H1 (cell line): ENCODE data around the gene RBM18. TPM values are rescaled to one million over a fixed set of nuclear protein-coding genes. Genes with fewer than 3 reads are reported as not detected.

ENCODE experiments used
- CTCF ChIA-PET: fragments of 300-600 bp; sonication (Branson Sonifier 250); formaldehyde crosslinking; loops from one replicate; lab custom pipeline; 2021; ENCODE audit not compliant: partially characterized antibody; lab: Charles Lee
- POLR2A ChIA-PET: fragments of 300-600 bp; sonication (Branson Sonifier 250); formaldehyde crosslinking; loops from one replicate; lab custom pipeline; 2021; ENCODE audit warnings: inconsistent platforms; ENCODE audit not compliant: partially characterized antibody; lab: Charles Lee
- DNase-seq, 2 experiments: peaks; one replicate each; pipeline versions ENCODE4 v3.0.0 to v3.0.0-alpha.2; 2010 to 2022; ENCODE audit warnings: low spot score in 2 of 2, low read depth in 1 of 2, mixed read lengths in 1 of 2
- FAIRE-seq: peaks from 2 replicates; lab custom pipeline; 2011; peaks lifted over from hg19 to GRCh38; lab: Jason Lieb, UNC
- H2AFZ ChIP-seq: 2 replicates; pipeline ENCODE4 v1.8.1; 2012; ENCODE audit warnings: low read length, inconsistent platforms
- H2AK5ac ChIP-seq: 2 replicates; pipeline ENCODE4 v1.6.1; 2013; ENCODE audit warnings: low read depth, low read length
- H2BK120ac ChIP-seq: replicated peaks from 2 replicates; pipeline ENCODE3; 2013; ENCODE audit warnings: low read depth, low read length, inconsistent platforms
- H2BK12ac ChIP-seq: 2 replicates; pipeline ENCODE4 v1.6.1; 2013; ENCODE audit warnings: low read depth, low read length
- H2BK15ac ChIP-seq: 2 replicates; pipeline ENCODE4 v1.6.1; 2013; ENCODE audit warnings: low read length
- H2BK20ac ChIP-seq: 2 replicates; pipeline ENCODE4 v1.6.1; 2013; ENCODE audit warnings: low read length
- H2BK5ac ChIP-seq: 2 replicates; pipeline ENCODE4 v1.6.1; 2013; ENCODE audit warnings: low read depth, low read length
- H3K14ac ChIP-seq: 2 replicates; pipeline ENCODE4 v1.6.1; 2013; ENCODE audit warnings: inconsistent platforms; ENCODE audit not compliant: insufficient read length
- H3K18ac ChIP-seq: 2 replicates; pipeline ENCODE4 v1.6.1; 2013; ENCODE audit warnings: low read length; ENCODE audit errors: extremely low read depth
- H3K23ac ChIP-seq: 2 replicates; pipeline ENCODE4 v1.6.1; 2013; ENCODE audit warnings: inconsistent platforms; ENCODE audit not compliant: insufficient read length
- H3K23me2 ChIP-seq: 2 replicates; pipeline ENCODE4 v1.6.1; 2013; ENCODE audit warnings: low read depth, low read length
- H3K27ac ChIP-seq: 2 replicates; pipeline ENCODE4 v1.6.1; 2011; ENCODE audit warnings: low read depth, low read length, inconsistent platforms
- H3K27me3 ChIP-seq, 4 experiments: replicated peaks in 1 of 4; 1 replicate in 1 of 4; 2 replicates in 3 of 4; pipeline versions ENCODE4 v1.6.1 to v1.8.1; 2011 to 2013; ENCODE audit warnings: low read length in 3 of 4, mild to moderate bottlenecking in 3 of 4, inconsistent platforms in 2 of 4, mixed read lengths in 2 of 4, moderate library complexity in 1 of 4; ENCODE audit not compliant: control insufficient read depth in 3 of 4, insufficient read depth in 3 of 4; ENCODE audit errors: extremely low read depth in 1 of 4
- H3K36me3 ChIP-seq, 4 experiments: 2 replicates each; pipeline versions ENCODE4 v1.6.1 to v1.8.1; 2011 to 2013; ENCODE audit warnings: mild to moderate bottlenecking in 4 of 4, low read length in 3 of 4, moderate library complexity in 2 of 4, control low read depth in 1 of 4, inconsistent platforms in 1 of 4; ENCODE audit not compliant: insufficient read depth in 4 of 4, control insufficient read depth in 2 of 4
- H3K4ac ChIP-seq: replicated peaks from 2 replicates; pipeline ENCODE3; 2013; ENCODE audit warnings: low read length, low read depth, mixed read lengths, inconsistent platforms; ENCODE audit not compliant: insufficient read length
- H3K4me1 ChIP-seq, 4 experiments: replicated peaks in 1 of 4; 1 replicate in 1 of 4; 2 replicates in 3 of 4; pipeline versions ENCODE4 v1.6.1 to v1.8.1; 2011 to 2013; ENCODE audit warnings: low read length in 3 of 4, inconsistent platforms in 2 of 4, mixed read lengths in 1 of 4; ENCODE audit not compliant: insufficient read depth in 4 of 4, control insufficient read depth in 3 of 4
- H3K4me2 ChIP-seq, 2 experiments: 2 replicates each; pipeline versions ENCODE4 v1.6.1 to v1.8.1; 2011 to 2013; ENCODE audit warnings: low read depth in 2 of 2, low read length in 2 of 2, control low read depth in 1 of 2, inconsistent platforms in 1 of 2, mild to moderate bottlenecking in 1 of 2; ENCODE audit not compliant: insufficient read depth in 1 of 2
- H3K4me3 ChIP-seq, 4 experiments: fragments of 200-600, 300-600 bp in 1 of 4; sonication (generic), shearing (Covaris generic), sonication (Bioruptor Twin) in 1 of 4; 2 replicates each; pipeline versions ENCODE4 v1.5.1 to v1.8.1; 2011 to 2016; ENCODE audit warnings: low read length in 4 of 4, low read depth in 3 of 4, control low read depth in 2 of 4, inconsistent platforms in 2 of 4, mild to moderate bottlenecking in 2 of 4, mixed read lengths in 1 of 4, moderate library complexity in 1 of 4; ENCODE audit not compliant: insufficient read depth in 2 of 4; ENCODE audit errors: extremely low read depth in 1 of 4
- H3K56ac ChIP-seq: replicated peaks from 2 replicates; pipeline ENCODE3; 2013; ENCODE audit warnings: low read depth, mild to moderate bottlenecking, mixed read lengths, low read length, inconsistent platforms; ENCODE audit not compliant: insufficient read length
- H3K79me1 ChIP-seq: 2 replicates; pipeline ENCODE4 v1.6.1; 2013; ENCODE audit warnings: low read depth, low read length, control low read depth
- H3K79me2 ChIP-seq, 2 experiments: 2 replicates each; pipeline versions ENCODE4 v1.6.1 to v1.8.1; 2012 to 2013; ENCODE audit warnings: low read length in 2 of 2, mild to moderate bottlenecking in 2 of 2, inconsistent platforms in 1 of 2; ENCODE audit not compliant: insufficient read depth in 2 of 2, control insufficient read depth in 1 of 2
- H3K9ac ChIP-seq, 4 experiments: replicated peaks in 1 of 4; 1 replicate in 1 of 4; 2 replicates in 3 of 4; pipeline versions ENCODE4 v1.6.1 to v1.8.1; 2011 to 2013; ENCODE audit warnings: low read depth in 3 of 4, low read length in 3 of 4, control low read depth in 2 of 4, mild to moderate bottlenecking in 2 of 4, moderate library complexity in 2 of 4, inconsistent platforms in 1 of 4; ENCODE audit errors: extremely low read depth in 1 of 4
- H3K9me3 ChIP-seq, 2 experiments: 2 replicates each; pipeline versions ENCODE4 v1.6.1 to v1.8.1; 2012 to 2013; ENCODE audit warnings: mild to moderate bottlenecking in 2 of 2, moderate library complexity in 2 of 2, control low read depth in 1 of 2, inconsistent platforms in 1 of 2, low read depth in 1 of 2, low read length in 1 of 2, mixed read lengths in 1 of 2; ENCODE audit not compliant: insufficient read depth in 2 of 2
- H4K20me1 ChIP-seq, 2 experiments: replicated peaks in 1 of 2; 2 replicates each; pipeline versions ENCODE3 to v1.8.1; 2011 to 2013; ENCODE audit warnings: inconsistent platforms in 2 of 2, low read length in 2 of 2, mild to moderate bottlenecking in 1 of 2; ENCODE audit not compliant: insufficient read depth in 2 of 2, control insufficient read depth in 1 of 2
- H4K5ac ChIP-seq: 2 replicates; pipeline ENCODE4 v1.6.1; 2013; ENCODE audit warnings: low read length, low read depth, mixed read lengths, inconsistent platforms; ENCODE audit not compliant: insufficient read length
- H4K8ac ChIP-seq: 2 replicates; pipeline ENCODE4 v1.8.0; 2013; ENCODE audit warnings: mild to moderate bottlenecking, moderate library complexity, low read length, inconsistent platforms; ENCODE audit not compliant: insufficient read depth; ENCODE audit errors: extremely low read depth
- H4K91ac ChIP-seq: replicated peaks from 2 replicates; pipeline ENCODE3; 2013; ENCODE audit warnings: low read length, mixed read lengths, inconsistent platforms; ENCODE audit not compliant: insufficient read length
- CREB1 ChIP-seq: IDR thresholded peaks from 2 replicates; pipeline ENCODE4 v1.6.1; 2012; ENCODE audit warnings: inconsistent platforms
- KDM5A ChIP-seq: fragments of 200-600 bp; IDR thresholded peaks from 2 replicates; pipeline ENCODE4 v1.7.1; 2012; ENCODE audit warnings: mild to moderate bottlenecking, low read length, inconsistent platforms, mixed read lengths
- TEAD4 ChIP-seq: IDR thresholded peaks from 2 replicates; pipeline ENCODE4 v1.6.1; 2012; ENCODE audit warnings: low read depth, low read length, inconsistent platforms, mixed read lengths
- WGBS, 2 experiments: shearing (Covaris generic) in 1 of 2; methylation state at CpG; one replicate each; pipeline versions ENCODE4 v1.1.6 to v1.1.7; 2013 to 2015; ENCODE audit warnings: low lambda C conversion rate in 2 of 2, mixed read lengths in 2 of 2, inconsistent platforms in 1 of 2, low coverage in 1 of 2, missing lambda C conversion rate in 1 of 2; ENCODE audit not compliant: insufficient replicate concordance in 2 of 2, insufficient coverage in 1 of 2, insufficient read length in 1 of 2; ENCODE audit errors: extremely low coverage in 1 of 2, missing lambda C conversion rate in 1 of 2; 5-methylcytosine and 5-hydroxymethylcytosine counted together
- polyA plus RNA-seq, 7 experiments: library from polyadenylated mRNA; depleted of rRNA in 3 of 7; stranded (reverse) in 5 of 7; unstranded in 2 of 7; fragments of >200 nt in 5 of 7; fragments of 200-250 nt in 2 of 7; gene quantifications; 1 replicate in 5 of 7; 2 replicates in 1 of 7; 4 replicates in 1 of 7; pipeline versions ENCODE4 v1.2.1 to v1.2.3, GENCODE V29; 2011 to 2013; ENCODE audit warnings: missing spikeins in 2 of 7, mixed read lengths in 2 of 7
- total RNA-seq: library from RNA; stranded (reverse); fragmentation: NEBNext Ultra II Directional; extraction: Animal tissue kit (Norgen Biotek cat#: 25700); gene quantifications from 2 replicates; pipeline ENCODE4 v1.2.1, GENCODE V29; 2021

The RBM18 gene
- total and polyA plus RNA-seq, 2 of the 8 experiments (the other 6 are each of a cell fraction or from before 2014, with no cell fraction given) = 5.9 to 14.3 TPM

DNA sequence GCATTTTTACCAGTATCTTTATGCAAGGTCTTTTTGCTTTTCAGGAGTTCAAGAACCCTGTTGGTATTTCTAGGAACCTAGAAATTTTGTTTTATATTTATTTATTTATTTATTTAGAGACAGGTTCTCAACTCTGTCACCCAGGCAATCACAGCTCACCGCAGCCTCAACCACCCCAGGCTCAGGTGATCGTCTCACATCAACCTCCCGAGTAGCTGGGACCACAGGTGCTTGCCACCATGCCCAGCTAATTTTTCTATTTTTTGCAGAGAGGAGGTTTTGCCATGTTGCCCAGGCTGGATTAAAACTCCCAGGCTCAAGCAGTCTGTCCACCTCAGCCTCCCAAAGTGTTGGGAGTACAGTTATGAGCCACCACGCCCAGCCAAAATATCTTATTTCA lies 68.8 kb downstream of the RBM18 start:
- ChIA-PET POLR2A (interaction anchor here (3.5 kb wide), 1 partner anchor 12 kb away, joined by 7 read pairs; no protein-coding TSS in a partner anchor), CTCF (interaction anchor here (0.6 to 2.9 kb wide), 5 partner anchors 37 to 757 kb away, joined by 3 to 9 read pairs (median 3); partner anchors contain the start of genes MORN5 and NDUFA8)
- no peak overlapping the region for H3K56ac ChIP-seq
- no peak overlapping the region for H4K8ac ChIP-seq
- H3K23me2 ChIP-seq = no peaks in the 10 kb centered on the region
- no peak overlapping the region for H2BK15ac ChIP-seq
- DNase-seq = no peak
- H3K4me3 ChIP-seq = no peak overlapping the region
- TF ChIP-seq KDM5A (no peak), TEAD4 (no peak), CREB1 (no peak)
- FAIRE-seq = no peak
- H4K5ac ChIP-seq = no peak overlapping the region
- H3K36me3 ChIP-seq = no peaks in the 10 kb centered on the region
- no peak overlapping the region for H3K23ac ChIP-seq
- H3K79me1 ChIP-seq = no peaks in the 10 kb centered on the region
- H3K4me1 ChIP-seq = peaks cover 0 to 6% (median 2%) of the 10 kb centered on the region in 4 experiments; a peak in 4 of 7 replicates
- no peak overlapping the region for H3K18ac ChIP-seq
- no peak overlapping the region for H2BK5ac ChIP-seq
- H2AK5ac ChIP-seq = no peak overlapping the region
- 90% methylated on average over 4 of the region's 4 CpGs; no CpG with 5 or more reads in 1 of the 2 experiments for WGBS, 2 experiments
- no peak overlapping the region for H3K4ac ChIP-seq
- H3K79me2 ChIP-seq = no peaks in the 10 kb centered on the region
- no peak overlapping the region for H3K27ac ChIP-seq
- no peaks in the 10 kb centered on the region for H4K20me1 ChIP-seq
- no peak overlapping the region for H2AFZ ChIP-seq
- no peak overlapping the region for H2BK20ac ChIP-seq
- no peak overlapping the region for H3K14ac ChIP-seq
- H3K9me3 ChIP-seq = no peaks in the 10 kb centered on the region
- H4K91ac ChIP-seq = no peak overlapping the region
- H3K27me3 ChIP-seq = no peaks in the 10 kb centered on the region; a peak in 2 of 7 replicates
- no peak overlapping the region for H2BK12ac ChIP-seq
- no peak overlapping the region for H3K4me2 ChIP-seq
- no peak overlapping the region for H2BK120ac ChIP-seq
- no peak overlapping the region for H3K9ac ChIP-seq
